Retinal pigment epithelial cell (primary cell): ENCODE measurements around the gene TCIRG1.

Experiments used
- DNase-seq: peaks from one replicate; pipeline ENCODE4 v3.0.0-alpha.2; 2010; ENCODE audit warnings: low read depth
- H3K4me3 ChIP-seq: 2 replicates; pipeline ENCODE4 v1.5.1; 2011; ENCODE audit warnings: mild to moderate bottlenecking, low read length, control low read depth, moderate library complexity
- TF ChIP-seq, protein P1 (sequence below): conservative IDR thresholded peaks from 2 replicates; pipeline ENCODE4 v1.5.1; 2011; ENCODE audit warnings: low read depth, low read length, control low read depth, inconsistent platforms

TCIRG1 gene

DNA sequence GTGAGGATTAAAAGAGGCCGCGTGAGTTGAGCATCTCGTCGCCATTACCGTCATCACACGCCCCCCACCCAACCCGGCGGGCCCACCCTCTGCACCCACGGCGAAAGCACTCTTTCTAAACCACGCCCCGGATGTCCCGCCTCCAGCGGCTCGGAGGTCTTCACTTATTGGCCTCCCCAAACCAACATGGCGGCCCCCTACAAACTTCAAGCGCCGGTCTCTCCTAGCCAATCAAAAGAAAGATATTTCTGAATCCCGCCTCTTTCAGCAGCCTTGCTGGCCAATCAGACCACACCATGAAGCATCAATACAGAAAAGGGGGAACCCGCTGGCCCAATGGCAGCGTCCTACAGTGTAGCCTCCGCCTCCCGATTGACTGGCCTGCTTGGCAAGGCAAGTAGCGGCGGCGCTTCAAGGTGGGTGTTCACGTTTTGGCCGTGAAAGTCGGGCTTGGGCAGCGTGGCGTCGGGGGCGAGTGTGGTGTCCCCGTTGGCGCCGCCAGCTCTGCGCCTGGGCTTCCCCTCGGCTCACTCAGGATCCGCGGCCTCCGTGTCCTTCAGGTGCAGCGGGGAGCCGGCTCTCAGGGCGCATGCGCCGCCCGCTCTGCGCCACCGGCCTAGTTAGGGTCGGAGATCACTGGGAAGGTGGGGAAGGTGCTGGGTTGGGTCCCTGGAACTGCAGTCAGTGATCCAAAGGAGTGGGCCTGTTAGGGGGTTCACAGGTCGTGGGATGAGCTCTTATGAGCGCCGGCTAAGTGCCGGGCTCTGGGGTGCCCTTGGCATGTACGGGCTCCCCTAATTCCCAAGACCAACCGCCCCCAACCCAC, 8.3 kb upstream of the TCIRG1 start, which contains the start of gene NDUFS8:
Gene NDUFS8, plus strand, starts transcription at position 364 of the 826 bp plus-strand sequence. CDS start 1,471 bp downstream, outside the sequence.
- TF ChIP-seq, protein P1, sequence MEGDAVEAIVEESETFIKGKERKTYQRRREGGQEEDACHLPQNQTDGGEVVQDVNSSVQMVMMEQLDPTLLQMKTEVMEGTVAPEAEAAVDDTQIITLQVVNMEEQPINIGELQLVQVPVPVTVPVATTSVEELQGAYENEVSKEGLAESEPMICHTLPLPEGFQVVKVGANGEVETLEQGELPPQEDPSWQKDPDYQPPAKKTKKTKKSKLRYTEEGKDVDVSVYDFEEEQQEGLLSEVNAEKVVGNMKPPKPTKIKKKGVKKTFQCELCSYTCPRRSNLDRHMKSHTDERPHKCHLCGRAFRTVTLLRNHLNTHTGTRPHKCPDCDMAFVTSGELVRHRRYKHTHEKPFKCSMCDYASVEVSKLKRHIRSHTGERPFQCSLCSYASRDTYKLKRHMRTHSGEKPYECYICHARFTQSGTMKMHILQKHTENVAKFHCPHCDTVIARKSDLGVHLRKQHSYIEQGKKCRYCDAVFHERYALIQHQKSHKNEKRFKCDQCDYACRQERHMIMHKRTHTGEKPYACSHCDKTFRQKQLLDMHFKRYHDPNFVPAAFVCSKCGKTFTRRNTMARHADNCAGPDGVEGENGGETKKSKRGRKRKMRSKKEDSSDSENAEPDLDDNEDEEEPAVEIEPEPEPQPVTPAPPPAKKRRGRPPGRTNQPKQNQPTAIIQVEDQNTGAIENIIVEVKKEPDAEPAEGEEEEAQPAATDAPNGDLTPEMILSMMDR: no peak
- peak within 1 kb of the TSS; percentile 88 for H3K4me3 ChIP-seq
- DNase-seq: peak; percentile 97

DNA sequence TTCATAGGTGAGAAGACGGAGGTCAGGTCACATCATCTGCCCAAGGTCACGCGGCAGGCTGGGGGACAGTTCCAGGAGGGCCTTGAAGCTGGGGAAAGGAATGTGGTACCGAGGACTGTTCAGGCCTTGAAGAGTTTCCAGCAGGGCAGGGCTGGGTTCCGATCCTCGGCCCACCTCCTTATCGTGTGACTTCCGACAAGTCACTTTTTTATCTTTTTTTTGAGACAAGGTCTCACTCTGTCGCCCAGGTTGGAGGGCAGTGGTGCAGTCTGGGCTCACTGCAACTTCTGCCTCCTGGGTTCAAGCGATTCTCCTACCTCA, 7.7 kb upstream of the TCIRG1 start:
- H3K4me3 ChIP-seq: peak overlapping the region; percentile 88
- no peak for DNase-seq
- TF ChIP-seq, protein P1: no peak

DNA sequence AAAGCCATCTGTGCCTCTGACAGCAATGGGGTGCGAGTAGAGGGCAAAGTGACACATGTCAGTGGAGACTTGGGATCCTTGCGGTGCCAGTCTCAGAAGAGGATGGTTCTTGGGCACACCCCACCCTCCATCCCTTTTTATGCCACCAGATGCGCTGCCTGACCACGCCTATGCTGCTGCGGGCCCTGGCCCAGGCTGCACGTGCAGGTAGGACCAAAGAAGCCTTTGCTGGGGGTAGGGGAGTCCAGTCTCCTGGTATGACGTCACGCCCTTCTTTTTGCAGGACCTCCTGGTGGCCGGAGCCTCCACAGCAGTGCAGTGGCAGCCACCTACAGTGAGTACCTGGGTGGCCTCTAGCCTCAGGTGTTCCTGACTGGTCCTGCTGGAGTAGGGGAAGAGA, 6.8 kb upstream of the TCIRG1 start:
- TF ChIP-seq, protein P1: no peak
- H3K4me3 ChIP-seq: no peak overlapping the region
- no peak for DNase-seq

DNA sequence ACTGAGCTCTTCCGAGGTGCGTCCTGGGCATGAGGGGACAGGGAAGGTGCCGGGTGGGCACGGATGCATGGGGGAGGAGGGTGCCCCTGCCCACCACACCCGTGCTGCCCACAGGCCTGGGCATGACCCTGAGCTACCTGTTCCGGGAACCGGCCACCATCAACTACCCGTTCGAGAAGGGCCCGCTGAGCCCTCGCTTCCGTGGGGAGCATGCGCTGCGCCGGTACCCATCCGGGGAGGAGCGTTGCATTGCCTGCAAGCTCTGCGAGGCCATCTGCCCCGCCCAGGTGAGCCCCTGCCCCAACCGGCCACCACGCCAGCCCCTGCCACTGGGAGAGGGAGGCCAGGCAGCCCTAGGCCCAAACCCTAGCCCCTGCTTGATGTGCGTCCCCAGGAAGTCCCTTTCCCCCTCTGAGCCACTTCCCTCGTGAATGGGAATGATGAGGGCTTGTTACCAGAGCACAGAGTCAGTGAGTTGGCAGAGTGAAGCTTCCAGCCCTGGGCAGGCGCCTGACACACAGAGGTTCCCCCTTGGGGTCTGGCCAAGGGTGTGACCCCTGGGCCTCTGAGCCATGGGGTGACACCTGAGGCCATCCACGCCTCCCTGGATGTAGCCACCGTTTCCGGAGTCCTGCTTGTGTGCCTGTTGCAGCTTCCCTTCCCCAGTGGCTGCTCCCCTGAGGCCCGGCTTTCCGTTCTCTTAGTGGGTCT, 5.7 kb upstream of the TCIRG1 start:
- TF ChIP-seq, protein P1: no peak
- no peak for DNase-seq
- no peak overlapping the region for H3K4me3 ChIP-seq

DNA sequence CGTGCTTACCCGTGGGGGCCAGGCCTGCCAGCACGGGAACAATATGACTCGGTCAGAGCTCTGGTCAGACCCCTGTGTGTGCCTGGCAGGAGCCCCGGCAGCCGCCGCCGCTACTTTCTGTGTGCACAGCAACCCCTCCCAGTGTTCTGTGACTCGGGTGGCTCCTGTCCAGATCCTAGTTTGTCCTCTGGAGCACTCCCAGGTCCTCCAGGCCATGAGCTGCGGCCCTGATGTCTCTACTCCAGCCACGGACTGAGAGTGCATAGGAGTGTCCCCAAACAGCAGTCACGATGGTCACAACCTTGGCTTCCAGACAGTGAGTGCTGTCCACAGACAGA, 5.1 kb upstream of the TCIRG1 start:
- H3K4me3 ChIP-seq: no peak overlapping the region
- TF ChIP-seq, protein P1: no peak
- no peak for DNase-seq

DNA sequence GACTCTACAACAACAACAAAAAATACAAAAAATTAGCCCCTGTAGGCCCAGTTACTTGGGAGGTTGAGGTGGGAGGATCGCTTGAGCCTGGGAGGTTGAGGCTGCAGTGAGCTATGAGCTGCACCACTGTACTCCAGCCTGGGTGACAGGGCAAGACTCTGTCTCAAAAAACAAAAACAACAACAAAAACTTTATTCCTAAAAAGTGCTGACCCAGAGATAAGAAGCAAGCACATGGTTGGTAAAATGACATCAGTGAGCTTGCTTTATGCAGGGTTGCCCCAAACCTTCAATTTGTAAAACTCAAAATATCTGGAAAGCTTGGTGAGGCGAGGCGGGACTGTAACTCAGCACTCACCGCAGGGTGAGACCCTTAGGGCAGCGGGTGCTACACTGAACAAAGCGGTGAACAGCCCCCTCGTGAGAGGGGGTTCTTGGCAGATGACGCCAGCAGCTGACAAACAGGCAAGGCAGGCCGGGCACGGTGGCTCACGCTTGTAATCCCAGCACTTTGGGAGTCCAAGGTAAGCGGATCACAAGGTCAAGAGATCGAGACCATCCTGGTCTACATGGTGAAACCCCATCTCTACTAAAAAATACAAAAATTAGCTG, 3.5 kb upstream of the TCIRG1 start:
- no peak for DNase-seq
- H3K4me3 ChIP-seq: no peak overlapping the region
- TF ChIP-seq, protein P1: no peak
